IMR-90 (cell line): Measurements from ENCODE around the gene PRKN. TPM values are rescaled to one million over a fixed set of nuclear protein-coding genes. Genes with fewer than 3 reads are reported as not detected.

Source experiments
- ATAC-seq: fragments of 200-7000 bp; cut with Tn5 transposase; 2 replicates; pipeline ENCODE4 v1.9.1; 2020; ENCODE audit warnings: low read depth, mild to moderate bottlenecking, moderate library complexity
- BruUV-seq: library from RNA; stranded (reverse); fragments of 400-500 nt; replicated peaks from 2 replicates; lab custom pipeline; 2021; lab: Mats Ljungman, UMichigan
- CTCF ChIA-PET: fragments of 300-600 bp; formaldehyde crosslinking; extraction: SDS; loops from one replicate; lab custom pipeline; 2021; ENCODE audit warnings: antibody characterized with exemption; lab: Yijun Ruan, JAX
- POLR2A ChIA-PET: fragments of 300-600 bp; sonication (Branson Sonifier 250); formaldehyde crosslinking; loops from one replicate; lab custom pipeline; 2022; ENCODE audit warnings: antibody characterized with exemption; ENCODE audit not compliant: unreplicated experiment; lab: Charles Lee
- DNase-seq: peaks from one replicate; pipeline ENCODE4 v3.0.0; 2013
- H2AFZ ChIP-seq: replicated peaks from 2 replicates; pipeline ENCODE3; 2013; ENCODE audit warnings: low read length, mild to moderate bottlenecking; ENCODE audit not compliant: poor library complexity
- H2AK5ac ChIP-seq: 2 replicates; pipeline ENCODE4 v1.6.1; 2013; ENCODE audit warnings: low read depth, low read length, inconsistent platforms
- H2AK9ac ChIP-seq: replicated peaks from 2 replicates; pipeline ENCODE3; 2013; ENCODE audit warnings: mild to moderate bottlenecking, low read depth, low read length, moderate library complexity; ENCODE audit not compliant: poor library complexity
- H2BK120ac ChIP-seq: 2 replicates; pipeline ENCODE4 v1.6.1; 2013; ENCODE audit warnings: low read depth, low read length, inconsistent platforms
- H2BK15ac ChIP-seq: 3 replicates; pipeline ENCODE4 v1.6.1; 2013; ENCODE audit warnings: low read depth, low read length, inconsistent platforms
- H2BK20ac ChIP-seq: 2 replicates; pipeline ENCODE4 v1.6.1; 2013; ENCODE audit warnings: low read depth, mild to moderate bottlenecking, inconsistent platforms, low read length, moderate library complexity
- H2BK5ac ChIP-seq: 2 replicates; pipeline ENCODE4 v1.6.1; 2013; ENCODE audit warnings: mild to moderate bottlenecking, low read depth, low read length, inconsistent platforms; ENCODE audit not compliant: poor library complexity, severe bottlenecking
- H3K14ac ChIP-seq: replicated peaks from 2 replicates; pipeline ENCODE4 v1.6.1; 2013; ENCODE audit warnings: low read depth, low read length, inconsistent platforms
- H3K18ac ChIP-seq: 2 replicates; pipeline ENCODE4 v1.6.1; 2013; ENCODE audit warnings: low read depth, low read length, control low read depth
- H3K23ac ChIP-seq: 2 replicates; pipeline ENCODE4 v1.6.1; 2013; ENCODE audit warnings: low read depth, low read length, inconsistent platforms
- H3K27ac ChIP-seq: 2 replicates; pipeline ENCODE4 v1.5.1; 2013; ENCODE audit warnings: mild to moderate bottlenecking, control low read depth, low read length; ENCODE audit not compliant: insufficient read depth
- H3K27me3 ChIP-seq: 2 replicates; pipeline ENCODE4 v1.6.1; 2013; ENCODE audit warnings: low read length; ENCODE audit not compliant: control insufficient read depth, insufficient read depth
- H3K36me3 ChIP-seq: 2 replicates; pipeline ENCODE4 v1.6.1; 2013; ENCODE audit warnings: low read length, mixed read lengths; ENCODE audit not compliant: control insufficient read depth, insufficient read depth
- H3K4ac ChIP-seq: 2 replicates; pipeline ENCODE4 v1.6.1; 2013; ENCODE audit warnings: low read depth, low read length, inconsistent platforms
- H3K4me1 ChIP-seq: 2 replicates; pipeline ENCODE4 v1.6.1; 2013; ENCODE audit warnings: low read length, mixed read lengths; ENCODE audit not compliant: control insufficient read depth, insufficient read depth
- H3K4me2 ChIP-seq: 2 replicates; pipeline ENCODE4 v1.6.1; 2013; ENCODE audit warnings: low read depth, mild to moderate bottlenecking, control low read depth, low read length, moderate library complexity
- H3K4me3 ChIP-seq: 2 replicates; pipeline ENCODE4 v1.5.1; 2013; ENCODE audit warnings: low read depth, mild to moderate bottlenecking, control low read depth, low read length, moderate library complexity; ENCODE audit not compliant: insufficient read depth
- H3K56ac ChIP-seq: 2 replicates; pipeline ENCODE4 v1.6.1; 2013; ENCODE audit warnings: low read length, inconsistent platforms; ENCODE audit not compliant: insufficient read depth; ENCODE audit errors: extremely low read depth
- H3K79me1 ChIP-seq, 2 experiments: 2 replicates each; pipeline ENCODE4 v1.6.1; 2013; ENCODE audit warnings: low read length in 2 of 2, inconsistent platforms in 1 of 2, low read depth in 1 of 2
- H3K9ac ChIP-seq: 2 replicates; pipeline ENCODE4 v1.6.1; 2013; ENCODE audit warnings: low read depth, low read length, control low read depth
- H3K9me1 ChIP-seq: 2 replicates; pipeline ENCODE4 v1.6.1; 2013; ENCODE audit warnings: low read length, inconsistent platforms; ENCODE audit not compliant: insufficient read depth
- H3K9me3 ChIP-seq: 2 replicates; pipeline ENCODE4 v1.6.1; 2013; ENCODE audit warnings: low read length; ENCODE audit not compliant: control insufficient read depth, insufficient read depth
- H4K20me1 ChIP-seq: 2 replicates; pipeline ENCODE4 v1.6.1; 2013; ENCODE audit warnings: low read length, inconsistent platforms; ENCODE audit not compliant: insufficient read depth
- H4K5ac ChIP-seq: 2 replicates; pipeline ENCODE4 v1.6.1; 2013; ENCODE audit warnings: mild to moderate bottlenecking, low read depth, low read length, control low read depth
- H4K8ac ChIP-seq, 2 experiments: 2 replicates each; pipeline ENCODE4 v1.6.1; 2013; ENCODE audit warnings: low read depth in 2 of 2, low read length in 2 of 2, control low read depth in 1 of 2, inconsistent platforms in 1 of 2
- H4K91ac ChIP-seq: 2 replicates; pipeline ENCODE4 v1.6.1; 2013; ENCODE audit warnings: low read depth, low read length, inconsistent platforms; ENCODE audit not compliant: insufficient read depth
- BHLHE40 ChIP-seq: fragments of 150-350 bp; IDR thresholded peaks from 2 replicates; pipeline ENCODE4 v1.6.1; 2016; ENCODE audit warnings: mild to moderate bottlenecking, low read depth, low read length
- CEBPB ChIP-seq: IDR thresholded peaks from 2 replicates; pipeline ENCODE4 v1.6.1; 2012; ENCODE audit warnings: low read depth, low read length, improper control_type of control experiment
- CHD1 ChIP-seq: IDR thresholded peaks from 2 replicates; pipeline ENCODE4 v1.6.1; 2012; ENCODE audit warnings: low read depth, low read length, improper control_type of control experiment
- CTCF ChIP-seq: conservative IDR thresholded peaks from 2 replicates; pipeline ENCODE4 v1.5.1; 2012; ENCODE audit warnings: mild to moderate bottlenecking, low read depth, low read length, improper control_type of control experiment
- ELK1 ChIP-seq: fragments of 150-350 bp; IDR thresholded peaks from 2 replicates; pipeline ENCODE4 v1.6.1; 2016; ENCODE audit warnings: low read depth, mild to moderate bottlenecking, low read length, moderate library complexity, borderline replicate concordance
- FOS ChIP-seq: fragments of 150-350 bp; IDR thresholded peaks from 2 replicates; pipeline ENCODE4 v1.6.1; 2016; ENCODE audit warnings: low read depth, low read length
- MAFK ChIP-seq: IDR thresholded peaks from 2 replicates; pipeline ENCODE4 v1.6.1; 2012; ENCODE audit warnings: low read depth, low read length, improper control_type of control experiment
- MAZ ChIP-seq: IDR thresholded peaks from 2 replicates; pipeline ENCODE4 v1.6.1; 2012; ENCODE audit warnings: low read depth, mild to moderate bottlenecking, low read length, improper control_type of control experiment, moderate library complexity, borderline replicate concordance
- NFE2L2 ChIP-seq: fragments of 150-350 bp; IDR thresholded peaks from 2 replicates; pipeline ENCODE4 v1.6.1; 2016; ENCODE audit warnings: low read depth, mild to moderate bottlenecking, low read length
- POLR2A ChIP-seq: IDR thresholded peaks from 2 replicates; pipeline ENCODE4 v1.6.1; 2012; ENCODE audit warnings: mild to moderate bottlenecking, low read depth, low read length
- RAD21 ChIP-seq: IDR thresholded peaks from 2 replicates; pipeline ENCODE4 v1.6.1; 2012; ENCODE audit warnings: low read length, improper control_type of control experiment
- RCOR1 ChIP-seq: IDR thresholded peaks from 2 replicates; pipeline ENCODE4 v1.6.1; 2012; ENCODE audit warnings: mild to moderate bottlenecking, low read length, improper control_type of control experiment; ENCODE audit not compliant: insufficient replicate concordance
- RFX5 ChIP-seq: IDR thresholded peaks from 2 replicates; pipeline ENCODE4 v1.8.0; 2012; ENCODE audit warnings: low read depth, mild to moderate bottlenecking, low read length, moderate library complexity
- SMC3 ChIP-seq: fragments of 150-350 bp; IDR thresholded peaks from 2 replicates; pipeline ENCODE4 v1.6.1; 2016; ENCODE audit warnings: low read depth, mild to moderate bottlenecking, antibody characterized with exemption, low read length, moderate library complexity
- WGBS, 2 experiments: methylation state at CpG; one replicate each; pipeline versions ENCODE4 v1.1.5 to v1.1.7; 2013; ENCODE audit warnings: missing lambda C conversion rate in 2 of 2; ENCODE audit not compliant: insufficient read length in 1 of 2; ENCODE audit errors: extremely low coverage in 2 of 2; 5-methylcytosine and 5-hydroxymethylcytosine counted together
- dilution Hi-C: fragments of 300-500 bp; cut with HindIII; formaldehyde crosslinking; loops from one replicate; pipeline ENCODE4 v1.14.3; 2018; ENCODE audit warnings: low sequenced_read_pairs; ENCODE audit not compliant: unreplicated experiment
- in situ Hi-C: fragments of 300-500 bp; cut with MboI; formaldehyde crosslinking; loops from 3 replicates; pipeline ENCODE4 v1.14.3; 2019; ENCODE audit warnings: low sequenced_read_pairs, inconsistent platforms, mixed read lengths
- intact Hi-C: fragments of 100-400 bp; cut with micrococcal nuclease; formaldehyde crosslinking; loops from 2 replicates; pipeline ENCODE4 v1.10.0; 2022
- polyA plus RNA-seq, 3 experiments: library from polyadenylated mRNA; depleted of rRNA; stranded (reverse); fragments of >200 nt; gene quantifications; 2 replicates each; pipeline ENCODE4 v1.2.3, GENCODE V29; 2012; ENCODE audit warnings: low replicate concordance in 1 of 3
- total RNA-seq: library from RNA; depleted of rRNA; stranded (reverse); fragments of >200 nt; gene quantifications from 2 replicates; pipeline ENCODE4 v1.2.3, GENCODE V29; 2012

Gene PRKN
- total and polyA plus RNA-seq, 2 of the 4 experiments (the other 2 are of a cell fraction): 0.15 to 0.18 TPM

GRCh38 chr6:161361529-161361928 lies 1366.0 kb downstream of the PRKN start:
- H3K4me2 ChIP-seq: no peak overlapping the region
- H3K36me3 ChIP-seq: no peaks in the 10 kb centered on the region
- CTCF ChIA-PET: no interaction called here
- no peak overlapping the region for H3K56ac ChIP-seq
- H3K27ac ChIP-seq: no peak overlapping the region
- dilution Hi-C loops (no loop called here), intact Hi-C loops (no loop called here), in situ Hi-C loops (no loop called here)
- H3K14ac ChIP-seq: no peak overlapping the region
- peaks cover 11% of the 10 kb centered on the region for H3K9me3 ChIP-seq
- H3K4ac ChIP-seq: no peak overlapping the region
- no peaks in the 10 kb centered on the region for H3K79me1 ChIP-seq
- H2AK9ac ChIP-seq: no peak overlapping the region
- no peak for ATAC-seq
- POLR2A ChIA-PET: no interaction called here
- H3K27me3 ChIP-seq: no peaks in the 10 kb centered on the region
- H3K9ac ChIP-seq: no peak overlapping the region
- no peak overlapping the region for H3K4me3 ChIP-seq
- H2BK5ac ChIP-seq: no peak overlapping the region
- no peak overlapping the region for H2BK120ac ChIP-seq
- no peaks in the 10 kb centered on the region for H4K20me1 ChIP-seq
- no TSS peak for BruUV-seq
- WGBS, 2 experiments: 61% methylated on average over 3 of the region's 9 CpGs; no CpG with 5 or more reads in 1 of the 2 experiments
- H4K8ac ChIP-seq: no peak overlapping the region
- H4K5ac ChIP-seq: no peak overlapping the region
- no peak overlapping the region for H2AFZ ChIP-seq
- no peaks in the 10 kb centered on the region for H3K9me1 ChIP-seq
- no peak for TF ChIP-seq BHLHE40
- TF ChIP-seq NFE2L2: no peak
- TF ChIP-seq RFX5: no peak
- TF ChIP-seq FOS: no peak
- no peak for TF ChIP-seq SMC3
- no peak for TF ChIP-seq ELK1
- no peak for TF ChIP-seq MAFK
- TF ChIP-seq CHD1: no peak
- TF ChIP-seq RAD21: no peak
- TF ChIP-seq MAZ: no peak
- no peak for TF ChIP-seq RCOR1
- no peak for TF ChIP-seq CTCF
- TF ChIP-seq POLR2A: no peak
- no peak for TF ChIP-seq CEBPB
- no peak for DNase-seq
- no peak overlapping the region for H2AK5ac ChIP-seq
- no peak overlapping the region for H2BK20ac ChIP-seq
- H3K18ac ChIP-seq: no peak overlapping the region
- H3K4me1 ChIP-seq: no peaks in the 10 kb centered on the region
- H4K91ac ChIP-seq: no peak overlapping the region
- no peak overlapping the region for H3K23ac ChIP-seq
- H2BK15ac ChIP-seq: no peak overlapping the region
